CD4-positive, alpha-beta T cell treated with Interleukin-17A for 1 hour (primary cell): ENCODE data around the gene CCNY.
"Not testable (repeated sequence)": the region's sequence is repeated elsewhere in the genome, so short reads cannot be mapped to it uniquely, and the experiment has no call there.

Source experiments
- DNase-seq: peaks from one replicate; pipeline ENCODE4 v3.0.0-alpha.2; 2020

CCNY gene

GRCh38 chr10:35535136-35535535, 198.8 kb downstream of the CCNY start:
- no peak for DNase-seq

GRCh38 chr10:35536789-35537188, 200.5 kb downstream of the CCNY start:
- DNase-seq, result no peak

- not testable (repeated sequence) for DNase-seq
Observed at GRCh38 chr10:35537925-35538324, 201.6 kb downstream of the CCNY start.

DNA sequence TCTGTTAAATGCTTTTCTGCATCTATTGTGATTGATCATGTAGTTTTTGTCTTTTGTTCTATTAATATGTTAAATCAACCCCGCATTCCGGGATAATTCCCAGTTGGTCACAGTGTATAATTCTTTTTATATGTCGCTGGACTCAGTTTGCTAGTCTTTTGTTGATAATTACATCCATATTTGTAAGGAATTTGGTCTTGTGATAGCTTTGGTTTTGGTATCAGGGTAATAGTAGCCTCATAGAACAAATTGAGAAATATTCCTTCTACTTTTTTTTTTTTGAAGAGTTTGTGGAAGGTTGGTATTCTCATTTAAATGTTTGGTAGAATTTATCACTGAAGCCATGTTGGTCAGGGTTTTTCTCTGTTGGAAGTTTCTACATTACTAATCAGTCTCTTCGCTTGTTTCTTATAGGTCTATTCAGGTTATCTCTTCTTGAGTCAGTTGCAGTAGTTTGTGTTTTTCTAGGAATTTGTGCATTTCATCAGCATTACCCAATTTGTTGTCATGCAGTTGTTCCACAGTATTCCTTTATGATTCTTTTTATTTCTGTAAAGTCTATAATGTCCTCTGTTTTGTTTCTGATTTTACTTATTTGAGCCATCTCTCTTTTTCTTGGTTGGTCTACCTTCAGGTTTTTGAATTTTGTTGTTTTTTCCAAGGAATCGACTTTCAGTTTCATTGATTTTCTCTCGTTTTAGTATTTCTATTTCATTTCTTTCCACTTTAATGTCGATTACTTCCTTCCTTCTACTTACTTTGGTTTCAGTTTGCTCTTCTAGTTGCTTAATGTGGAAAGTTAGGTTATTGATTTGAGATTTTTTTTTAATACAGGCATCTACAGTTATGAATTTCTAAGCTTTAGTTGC, 204.2 kb downstream of the CCNY start:
- DNase-seq, result no peak

DNA sequence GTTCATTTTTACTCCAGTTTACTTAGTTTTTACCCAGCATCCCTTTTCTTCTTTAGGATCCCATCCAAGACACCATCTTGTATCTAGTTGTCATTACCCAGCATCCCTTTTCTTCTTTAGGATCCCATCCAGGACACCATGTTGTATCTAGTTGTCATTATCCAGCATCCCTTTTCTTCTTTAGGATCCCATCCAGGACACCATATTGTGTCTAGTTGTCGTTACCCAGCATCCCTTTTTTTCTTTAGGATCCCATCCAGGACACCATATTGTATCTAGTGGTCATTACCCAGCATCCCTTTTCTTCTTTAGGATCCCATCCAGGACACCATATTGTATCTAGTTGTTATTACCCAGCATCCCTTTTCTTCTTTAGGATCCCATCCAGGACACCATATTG, 205.4 kb downstream of the CCNY start:
- no peak for DNase-seq

GRCh38 chr10:35542303-35542702, 206.0 kb downstream of the CCNY start:
- DNase-seq, result no peak

DNA sequence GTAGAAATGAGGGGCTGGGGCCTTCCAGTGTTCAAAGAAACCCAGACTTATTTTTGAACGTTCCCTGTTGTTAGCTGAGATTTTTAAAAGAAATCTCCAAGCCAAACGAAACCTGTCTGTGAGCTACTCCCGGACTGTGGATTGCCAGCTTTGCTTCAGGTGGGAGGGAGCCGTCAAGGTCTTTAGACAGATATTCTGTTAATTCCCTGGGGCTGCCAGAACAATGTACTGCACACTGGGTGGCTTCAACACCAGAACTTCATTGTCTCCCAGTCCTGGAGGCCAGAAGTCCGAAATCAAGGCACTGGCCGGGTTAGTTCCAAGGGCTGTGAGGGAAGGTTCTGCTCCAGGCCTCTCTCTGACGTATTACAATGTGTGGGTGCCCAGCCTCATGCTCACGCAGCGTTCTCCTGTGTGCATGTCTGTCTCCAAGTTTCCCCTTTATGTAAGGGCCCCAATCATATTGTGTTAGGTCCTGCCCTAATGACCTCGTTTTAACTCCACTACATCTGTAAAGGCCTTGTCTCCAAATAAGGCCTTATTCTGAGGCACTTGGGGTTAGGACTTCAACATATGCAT, 208.9 kb downstream of the CCNY start:
- no peak for DNase-seq

- DNase-seq, result no peak
Observed at GRCh38 chr10:35545878-35546590, 209.7 kb downstream of the CCNY start.

GRCh38 chr10:35546824-35547225, 210.5 kb downstream of the CCNY start:
- no peak for DNase-seq

GRCh38 chr10:35552650-35553342, 216.5 kb downstream of the CCNY start:
- no peak for DNase-seq

GRCh38 chr10:35554036-35554435, 217.7 kb downstream of the CCNY start:
- no peak for DNase-seq

GRCh38 chr10:35554461-35555056, 218.2 kb downstream of the CCNY start:
- no peak for DNase-seq

DNA sequence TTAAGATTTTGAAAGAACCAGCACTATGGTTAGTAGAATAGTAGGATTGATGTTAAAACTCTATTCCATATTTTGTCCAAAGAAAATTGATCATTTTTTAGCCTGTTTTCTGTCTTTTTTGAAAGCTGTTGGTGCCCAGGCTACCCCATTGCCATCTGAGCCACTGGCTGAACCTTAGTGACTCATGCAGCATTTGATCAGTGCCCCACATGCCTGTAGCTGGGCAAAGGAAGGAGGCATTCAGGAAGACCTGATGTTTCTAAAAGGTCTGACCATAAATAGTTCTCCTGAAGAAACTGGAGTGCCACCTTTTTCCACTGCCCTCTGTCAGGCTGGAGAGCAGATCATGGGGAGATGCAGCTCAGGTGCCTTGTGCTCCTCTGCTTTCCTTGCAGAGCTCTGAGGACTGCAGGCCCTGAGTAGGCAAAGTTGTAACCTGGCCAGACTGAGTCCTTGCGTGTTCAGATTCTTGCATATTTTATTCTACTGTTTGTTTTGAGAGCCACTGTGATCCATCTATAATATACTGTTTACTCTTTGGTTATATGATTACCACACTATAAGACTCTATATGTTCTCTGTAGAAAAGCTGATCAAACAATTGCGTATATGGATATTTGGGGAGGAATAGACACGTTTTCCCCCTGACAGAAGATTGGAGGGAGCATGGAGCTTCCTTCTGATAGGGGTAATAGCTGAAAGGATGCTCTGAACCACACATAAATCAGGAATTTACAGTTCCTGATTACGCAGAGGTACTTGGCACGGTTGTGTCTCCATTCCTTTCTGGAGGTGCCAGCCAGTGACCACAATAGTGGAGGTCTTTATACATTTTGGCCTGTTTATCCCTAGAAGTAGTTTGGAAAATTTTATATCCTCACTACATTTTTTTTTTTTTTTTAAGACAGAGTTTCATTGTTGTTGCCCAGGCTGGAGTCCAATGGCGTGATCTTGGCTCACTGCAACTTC, 219.9 kb downstream of the CCNY start:
- DNase-seq, result no peak

- DNase-seq, result no peak
Observed at GRCh38 chr10:35558276-35558675, 222.0 kb downstream of the CCNY start.

GRCh38 chr10:35559416-35559815, 223.1 kb downstream of the CCNY start:
- DNase-seq, result no peak

GRCh38 chr10:35561715-35562114, 225.4 kb downstream of the CCNY start:
- no peak for DNase-seq

- DNase-seq, result no peak
Observed at GRCh38 chr10:35562427-35562826, 226.1 kb downstream of the CCNY start.

DNA sequence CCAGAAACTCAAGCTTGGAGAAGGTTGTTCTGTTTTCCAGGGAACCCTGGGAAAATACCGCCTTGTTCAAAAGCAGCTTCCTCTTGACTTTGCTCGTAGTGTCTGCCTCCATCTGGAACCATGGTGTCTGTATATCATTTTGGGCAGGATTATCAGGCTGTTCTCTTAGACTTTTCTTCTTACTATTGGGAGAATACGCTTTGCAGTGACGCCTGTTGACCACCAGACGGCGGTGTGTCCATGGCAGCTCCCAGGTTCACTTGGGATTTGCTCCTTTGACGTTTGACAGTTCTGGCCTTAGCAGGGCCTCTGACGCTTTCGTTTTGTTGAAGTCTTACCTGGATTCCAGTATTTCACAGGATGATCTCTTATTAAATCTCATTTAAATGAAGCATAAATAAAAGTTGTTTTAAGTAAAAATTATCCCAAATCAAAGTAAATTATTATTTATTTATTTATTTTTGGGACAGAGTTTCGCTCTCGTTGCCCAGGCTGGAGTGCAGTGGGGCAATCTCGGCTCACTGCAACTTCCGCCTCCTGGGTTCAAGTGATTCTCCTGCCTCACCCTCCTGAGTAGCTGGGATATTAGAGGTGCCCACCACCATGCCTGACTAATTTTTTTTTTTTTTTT, 227.1 kb downstream of the CCNY start:
- peak; percentile 48 for DNase-seq

DNA sequence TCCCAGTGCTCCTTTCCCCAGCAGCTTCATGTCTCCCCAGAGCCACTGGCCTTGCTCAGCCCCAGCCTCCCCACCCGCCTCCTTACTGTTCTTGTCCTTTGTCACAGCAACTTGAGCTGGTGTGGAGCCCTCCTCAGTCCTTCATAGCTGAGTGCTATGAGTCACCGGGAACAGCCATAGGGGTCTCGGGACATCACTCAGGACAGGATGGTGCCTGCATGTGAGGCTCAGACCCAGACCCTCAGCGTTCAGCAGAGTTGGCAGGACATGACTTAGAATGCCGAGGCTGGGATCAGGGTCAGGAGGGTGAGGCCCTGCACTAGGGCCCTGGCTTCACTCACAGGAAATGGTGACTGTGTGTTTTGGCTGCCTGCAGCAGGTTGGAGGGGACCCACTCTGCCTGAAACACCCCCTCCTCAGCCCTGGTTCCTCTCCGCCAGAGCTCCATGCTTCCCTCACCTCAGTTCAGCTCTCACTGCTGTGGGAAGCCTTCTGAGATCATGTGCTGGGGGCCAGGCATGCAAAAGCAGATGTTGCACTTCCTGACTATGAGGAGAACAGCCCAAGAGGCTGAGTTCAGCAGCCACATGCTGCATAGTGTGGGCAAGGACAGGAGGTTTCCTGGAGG, 228.1 kb downstream of the CCNY start:
- DNase-seq, result no peak

- DNase-seq, result no peak
Observed at GRCh38 chr10:35565602-35566081, 229.3 kb downstream of the CCNY start.
